Calu3 (cell line): Measurements from ENCODE around the gene SYDE2. TPM values are rescaled to one million over a fixed set of nuclear protein-coding genes. Genes with fewer than 3 reads are reported as not detected.

Experiments used
- BruUV-seq: library from RNA; stranded (reverse); fragments of 400-500 nt; replicated peaks from 2 replicates; lab custom pipeline; 2021; lab: Mats Ljungman, UMichigan
- CTCF ChIA-PET: fragments of 300-600 bp; sonication (Branson Sonifier 250); formaldehyde crosslinking; loops from one replicate; lab custom pipeline; 2022; ENCODE audit warnings: antibody characterized with exemption; lab: Charles Lee
- DNase-seq: peaks from one replicate; pipeline ENCODE4 v3.0.0; 2022
- H3K27ac Mint-ChIP-seq: one replicate; pipeline ENCODE4 v1.8.0; 2022; ENCODE audit warnings: mixed read lengths; ENCODE audit not compliant: unreplicated experiment
- H3K27me3 Mint-ChIP-seq: one replicate; pipeline ENCODE4 v1.8.0; 2022; ENCODE audit warnings: mixed read lengths; ENCODE audit not compliant: unreplicated experiment
- H3K36me3 Mint-ChIP-seq: one replicate; pipeline ENCODE4 v1.8.0; 2022; ENCODE audit warnings: mild to moderate bottlenecking, moderate library complexity, mixed read lengths; ENCODE audit not compliant: insufficient read depth, unreplicated experiment
- H3K4me1 Mint-ChIP-seq: one replicate; pipeline ENCODE4 v1.8.0; 2022; ENCODE audit warnings: mild to moderate bottlenecking, low read depth, mixed read lengths; ENCODE audit not compliant: unreplicated experiment
- H3K4me3 Mint-ChIP-seq: one replicate; pipeline ENCODE4 v1.8.0; 2022; ENCODE audit warnings: mild to moderate bottlenecking, low read depth, moderate library complexity, mixed read lengths; ENCODE audit not compliant: unreplicated experiment
- H3K9me3 Mint-ChIP-seq: one replicate; pipeline ENCODE4 v1.8.0; 2022; ENCODE audit warnings: low read depth, mixed read lengths; ENCODE audit not compliant: unreplicated experiment
- CTCF ChIP-seq: fragments of 200-600 bp; IDR thresholded peaks from one replicate; pipeline ENCODE4 v1.8.0; 2022; ENCODE audit warnings: antibody characterized with exemption; ENCODE audit not compliant: unreplicated experiment
- intact Hi-C: fragments of 100-400 bp; cut with micrococcal nuclease; formaldehyde crosslinking; loops from one replicate; pipeline ENCODE4 v1.10.0; 2022; ENCODE audit not compliant: unreplicated experiment
- total RNA-seq: library from RNA; stranded (reverse); gene quantifications from 2 replicates; pipeline ENCODE4 v1.2.3, GENCODE V29; 2022

The SYDE2 gene
- total RNA-seq, 1 experiment from 2014 or later: 10.4 TPM

- H3K4me3 Mint-ChIP-seq: no peak overlapping the region
- H3K36me3 Mint-ChIP-seq: no peaks in the 10 kb centered on the region
- no TSS peak for BruUV-seq
- intact Hi-C loops: no loop called here
- DNase-seq: no peak
- no peak for TF ChIP-seq CTCF
- no peak overlapping the region for H3K27ac Mint-ChIP-seq
- no peaks in the 10 kb centered on the region for H3K9me3 Mint-ChIP-seq
- no peaks in the 10 kb centered on the region for H3K4me1 Mint-ChIP-seq
- no peaks in the 10 kb centered on the region for H3K27me3 Mint-ChIP-seq
- CTCF ChIA-PET: no interaction called here
Observed at GRCh38 chr1:85132078-85132720, 68.6 kb downstream of the SYDE2 start.

GRCh38 chr1:85128316-85128715, 72.5 kb downstream of the SYDE2 start:
- CTCF ChIA-PET: no interaction called here
- Mint-ChIP-seq H3K36me3 (no peaks in the 10 kb centered on the region), H3K27ac (no peak overlapping the region), H3K27me3 (no peaks in the 10 kb centered on the region), H3K9me3 (no peaks in the 10 kb centered on the region), H3K4me3 (no peak overlapping the region), H3K4me1 (no peaks in the 10 kb centered on the region)
- no peak for TF ChIP-seq CTCF
- intact Hi-C loops: no loop called here
- BruUV-seq: no TSS peak
- no peak for DNase-seq

GRCh38 chr1:85125891-85126290, 74.9 kb downstream of the SYDE2 start:
- no TSS peak for BruUV-seq
- DNase-seq: no peak
- H3K36me3 Mint-ChIP-seq: no peaks in the 10 kb centered on the region
- H3K27ac Mint-ChIP-seq: no peak overlapping the region
- H3K27me3 Mint-ChIP-seq: no peaks in the 10 kb centered on the region
- H3K4me3 Mint-ChIP-seq: no peak overlapping the region
- no peaks in the 10 kb centered on the region for H3K9me3 Mint-ChIP-seq
- CTCF ChIA-PET: no interaction called here
- intact Hi-C loops: no loop called here
- no peaks in the 10 kb centered on the region for H3K4me1 Mint-ChIP-seq
- TF ChIP-seq CTCF: no peak

GRCh38 chr1:85124091-85124490, 76.7 kb downstream of the SYDE2 start:
- Mint-ChIP-seq H3K36me3 (no peaks in the 10 kb centered on the region), H3K4me3 (no peak overlapping the region), H3K4me1 (no peaks in the 10 kb centered on the region), H3K27me3 (no peaks in the 10 kb centered on the region), H3K27ac (no peak overlapping the region), H3K9me3 (no peaks in the 10 kb centered on the region)
- intact Hi-C loops: no loop called here
- no peak for TF ChIP-seq CTCF
- no TSS peak for BruUV-seq
- no peak for DNase-seq
- CTCF ChIA-PET: no interaction called here
